HG03342 (cell line): ENCODE results near the gene MYO15B.
"Not testable (repeated sequence)": the region's sequence is repeated elsewhere in the genome, so short reads cannot be mapped to it uniquely, and the experiment has no call there.

ENCODE experiments used
- ATAC-seq: cut with Tn5 transposase; IDR thresholded peaks from one replicate; pipeline ENCODE4 v1.9.1; 2021; ENCODE audit warnings: mild to moderate bottlenecking, moderate library complexity; ENCODE audit not compliant: unreplicated experiment

Gene MYO15B

DNA sequence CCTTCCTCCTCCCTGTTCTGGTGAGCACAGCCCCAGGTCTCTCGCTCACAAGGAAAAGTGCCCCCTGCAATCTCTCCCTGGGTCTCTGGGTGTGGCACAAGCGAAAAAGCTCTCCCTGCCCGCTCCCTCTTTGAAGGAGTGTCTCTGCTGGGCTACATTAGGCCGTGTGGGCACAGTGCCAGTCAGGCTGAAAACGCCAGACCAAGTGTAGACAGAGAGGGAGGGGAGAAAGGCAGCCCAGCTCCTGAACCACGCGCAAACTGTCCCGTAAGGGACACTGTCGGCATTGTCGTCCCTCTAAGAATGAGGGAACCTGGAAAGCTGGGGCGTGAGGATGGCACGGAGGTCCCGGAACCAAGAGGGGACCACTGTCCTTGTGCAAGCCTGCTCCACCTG is 49.5 kb downstream of the MYO15B start:
- no peak for ATAC-seq

DNA sequence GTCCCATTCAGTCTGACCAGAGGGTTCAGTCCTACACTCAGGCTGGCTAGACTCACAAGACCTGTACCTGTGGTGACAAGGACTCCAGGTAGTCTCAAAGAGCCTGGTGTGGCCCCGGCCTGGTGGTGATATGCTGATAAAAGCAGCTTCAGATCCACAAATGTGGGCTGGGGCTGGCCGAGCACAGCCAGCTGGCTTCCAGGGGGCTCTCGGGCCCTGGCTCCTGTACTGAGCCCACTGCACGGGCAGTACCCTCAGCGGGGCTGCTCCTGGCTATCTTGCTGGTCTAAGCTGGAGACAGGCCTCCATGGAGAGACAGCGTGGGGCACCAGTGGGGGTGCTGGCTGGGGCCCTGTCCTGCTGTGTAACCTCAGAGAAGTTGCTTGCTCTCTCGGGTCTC is 50.0 kb downstream of the MYO15B start:
- no peak for ATAC-seq

- not testable (repeated sequence) for ATAC-seq
Observed at GRCh38 chr17:75638039-75638438, 50.4 kb downstream of the MYO15B start.

DNA sequence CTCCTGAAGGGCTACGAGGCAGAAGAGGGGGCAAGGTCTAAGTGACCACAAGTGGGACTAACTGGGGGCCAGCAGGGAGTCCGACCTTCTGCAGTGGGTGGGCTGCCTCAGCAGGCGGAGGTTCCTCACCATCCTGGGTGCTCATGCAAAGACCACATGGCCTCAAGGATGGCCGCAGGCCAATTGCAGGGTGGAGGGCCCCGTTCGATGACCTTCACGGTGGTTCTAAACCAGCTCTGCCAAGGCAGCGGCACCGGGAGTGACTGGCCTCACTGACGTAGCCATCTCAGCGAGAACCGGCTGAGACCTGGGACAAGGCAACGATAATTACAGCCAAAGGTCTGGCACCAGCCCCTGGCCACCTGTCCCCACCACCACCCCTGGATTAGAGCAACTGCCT is 51.3 kb downstream of the MYO15B start:
- ATAC-seq, result no peak

GRCh38 chr17:75639327-75639726 is 51.7 kb downstream of the MYO15B start:
- no peak for ATAC-seq

GRCh38 chr17:75639771-75640555 is 52.4 kb downstream of the MYO15B start:
- ATAC-seq, result no peak

DNA sequence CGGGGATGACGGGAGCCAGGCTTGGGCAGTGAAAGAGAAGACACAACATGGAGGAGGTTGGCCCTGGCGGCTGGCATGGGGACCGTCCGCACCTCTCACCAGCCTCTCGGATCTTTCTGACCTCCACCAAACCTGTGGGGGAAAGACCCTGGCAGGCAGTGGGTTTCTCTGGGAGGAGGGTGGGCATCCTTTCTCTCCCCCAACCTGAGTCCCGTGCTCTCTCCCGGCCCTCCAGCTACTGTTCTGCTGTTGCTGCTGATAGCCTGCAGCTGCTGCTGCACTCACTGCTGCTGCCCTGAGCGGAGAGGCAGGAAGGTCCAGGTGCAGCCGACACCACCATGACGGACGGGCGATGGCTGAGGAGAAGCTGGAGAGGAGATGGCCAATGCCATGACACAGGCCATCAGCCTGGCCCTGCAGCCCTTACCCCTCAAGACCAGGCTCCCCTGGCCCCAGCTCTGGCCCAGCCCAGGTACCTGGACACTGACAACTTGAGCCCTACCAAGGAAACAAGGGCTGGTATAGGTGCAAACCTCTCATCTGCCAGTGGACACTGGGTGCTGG is 53.0 kb downstream of the MYO15B start:
- no peak for ATAC-seq

DNA sequence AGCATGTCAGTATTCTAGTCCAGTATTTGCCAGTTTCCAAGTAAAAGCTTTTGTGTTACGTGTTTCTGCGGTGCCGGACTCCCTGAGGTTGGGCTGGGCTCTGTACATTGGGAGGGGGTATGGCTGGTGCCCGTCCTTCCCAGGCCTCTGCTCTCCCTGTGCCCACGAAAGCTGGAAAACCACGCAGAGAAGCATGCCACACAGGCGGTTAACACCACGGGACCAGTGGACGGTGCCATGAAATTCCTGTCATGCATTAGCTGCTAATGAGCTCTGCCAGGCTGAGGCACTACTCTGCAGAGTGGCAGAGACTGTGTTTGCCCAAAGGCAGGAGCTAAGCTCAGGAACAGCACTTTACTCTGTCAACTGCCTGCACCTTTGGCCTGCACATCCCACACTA is 53.7 kb downstream of the MYO15B start:
- no peak for ATAC-seq

DNA sequence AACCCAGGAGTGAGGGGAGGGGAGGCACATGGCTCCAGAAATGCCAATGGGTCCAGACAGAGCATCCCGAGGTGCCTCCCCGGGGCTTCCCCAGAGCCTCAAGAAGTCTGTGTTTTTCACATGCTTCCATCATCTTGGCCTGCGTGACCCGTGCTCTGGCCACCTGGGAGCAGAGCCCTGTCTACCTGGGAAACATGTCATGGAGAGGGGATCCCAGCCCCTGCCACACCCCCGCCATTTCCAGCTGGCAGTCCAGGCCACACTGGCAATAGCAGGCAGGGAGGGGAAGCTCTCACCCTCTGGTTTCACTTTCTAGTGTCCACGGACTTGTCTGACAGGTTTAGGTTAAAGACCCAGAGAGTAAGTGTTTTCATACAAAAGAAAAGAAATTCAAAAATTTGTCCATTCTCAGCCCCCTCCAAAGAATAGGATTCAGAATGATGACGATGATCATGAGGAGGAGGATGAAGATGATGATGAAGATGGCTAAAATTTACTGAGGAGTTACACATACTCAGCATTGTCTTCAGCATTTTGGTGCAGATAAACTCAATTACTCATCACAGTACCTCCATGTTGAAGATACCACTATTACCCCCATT is 54.7 kb downstream of the MYO15B start:
- no peak for ATAC-seq

DNA sequence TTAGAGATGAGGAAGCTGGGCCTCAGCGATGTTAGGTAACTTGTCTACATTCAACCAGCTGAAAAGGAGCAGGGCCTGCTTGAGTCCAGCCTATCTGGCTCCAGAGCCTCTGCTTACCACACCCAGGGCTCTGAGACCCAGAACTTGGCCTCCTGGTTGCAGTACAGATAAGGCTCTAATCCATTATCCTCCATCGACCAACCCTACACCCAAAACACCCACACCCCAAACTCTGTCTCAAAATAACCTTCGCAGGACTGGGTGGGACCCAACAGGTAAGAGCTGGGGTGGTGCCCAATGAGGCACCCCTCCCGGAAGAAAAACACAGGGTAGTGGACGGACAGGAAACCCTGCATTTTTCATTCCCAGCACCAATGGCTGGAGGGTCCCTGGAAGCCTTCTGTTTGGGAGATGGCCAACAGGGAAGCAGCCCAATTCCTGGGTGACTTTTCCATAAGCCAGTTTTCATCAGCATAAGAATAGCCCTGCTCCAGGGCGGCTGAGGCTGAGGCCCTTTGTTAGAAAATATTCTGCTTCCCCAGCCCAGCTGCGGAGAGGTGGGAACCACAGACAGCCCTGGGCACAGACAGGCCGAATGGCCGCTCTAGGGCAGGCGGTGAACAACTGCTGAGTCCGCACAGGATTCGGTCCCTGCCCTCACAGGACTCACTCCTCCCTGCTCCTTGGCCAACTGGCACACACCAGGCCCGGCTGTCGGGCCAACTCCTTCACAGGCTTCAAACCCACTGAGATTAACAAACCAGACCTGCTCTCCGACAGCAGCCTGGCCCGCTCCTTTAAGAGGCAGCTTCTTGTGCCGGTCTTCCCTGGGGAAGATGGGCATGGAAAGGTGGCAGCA is 55.4 kb downstream of the MYO15B start:
- no peak for ATAC-seq

GRCh38 chr17:75643643-75644017 is 56.0 kb downstream of the MYO15B start:
- no peak for ATAC-seq

- ATAC-seq, result no peak
Observed at GRCh38 chr17:75645501-75645888, 57.9 kb downstream of the MYO15B start.

DNA sequence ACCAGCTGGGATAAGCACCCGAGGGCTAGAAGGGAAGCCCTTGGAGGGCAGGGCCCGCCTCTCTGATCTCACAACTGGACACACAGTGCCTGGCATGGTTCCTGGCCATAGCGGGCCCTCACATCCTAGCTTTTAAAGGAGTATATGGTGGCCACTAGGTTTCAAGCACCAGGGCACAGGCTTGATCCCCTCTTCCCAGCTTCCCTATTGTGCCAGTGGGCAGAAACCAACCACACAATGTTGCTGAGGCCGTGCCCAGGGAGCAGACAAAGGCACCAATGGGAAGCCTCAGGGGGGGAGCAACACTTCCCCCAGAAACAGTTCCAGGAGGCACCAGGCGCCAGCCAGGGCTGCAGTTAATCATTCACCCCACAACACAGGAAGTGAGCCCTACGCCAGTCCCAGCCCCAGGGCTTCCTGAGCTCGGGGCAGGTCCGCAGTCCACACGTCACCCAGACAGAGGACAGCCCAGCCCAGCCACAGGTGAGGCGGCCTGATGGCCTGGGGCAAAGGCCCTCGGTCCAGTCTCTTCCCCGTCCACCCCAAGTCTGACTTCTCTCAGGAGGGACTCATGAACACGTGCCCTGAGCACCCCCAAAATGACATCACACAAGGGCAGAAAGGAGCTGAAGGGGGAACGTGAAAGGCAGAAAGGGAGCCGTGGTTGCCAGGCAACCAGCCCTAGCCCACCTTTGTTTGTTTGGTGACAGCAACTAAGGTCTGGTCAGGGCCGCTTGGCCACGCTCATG is 58.5 kb downstream of the MYO15B start:
- peak; percentile 72 for ATAC-seq

DNA sequence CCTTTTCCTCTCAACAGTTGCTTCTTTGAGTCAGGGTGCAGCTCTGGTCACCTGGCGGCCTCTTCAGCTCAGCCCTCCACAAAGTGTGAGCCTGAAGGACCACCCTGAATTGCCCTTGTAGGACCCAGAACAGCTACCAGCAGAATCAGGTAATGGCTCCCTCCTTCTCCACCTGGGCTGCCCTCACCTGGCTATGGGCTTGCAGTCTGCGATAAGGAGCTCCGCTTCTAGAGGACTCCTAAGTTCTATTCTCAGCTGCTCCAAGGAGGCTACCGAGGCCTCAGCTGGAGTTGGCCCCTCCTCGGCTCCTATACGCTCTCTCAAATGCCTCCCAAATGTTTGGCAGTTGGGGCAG is 59.0 kb downstream of the MYO15B start:
- no peak for ATAC-seq

DNA sequence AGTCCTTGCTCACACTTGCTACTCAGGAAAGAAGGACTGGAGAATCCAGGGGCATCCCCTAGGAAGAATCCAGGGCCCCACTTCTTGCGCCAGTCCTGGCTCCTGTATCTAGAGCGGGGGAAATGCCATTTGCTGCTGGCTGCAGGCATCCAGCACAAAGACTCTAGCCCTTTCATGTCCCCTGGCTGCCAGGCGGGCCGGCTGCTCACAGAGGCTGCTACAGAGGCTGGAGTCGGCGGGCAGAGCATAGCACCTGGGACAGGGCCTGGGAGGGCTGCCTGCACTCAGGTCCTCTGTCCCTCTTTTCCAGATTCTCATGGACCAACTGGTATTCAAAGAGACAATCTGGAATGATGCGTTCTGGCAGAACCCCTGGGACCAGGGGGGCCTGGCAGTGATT is 59.5 kb downstream of the MYO15B start:
- ATAC-seq, result no peak

DNA sequence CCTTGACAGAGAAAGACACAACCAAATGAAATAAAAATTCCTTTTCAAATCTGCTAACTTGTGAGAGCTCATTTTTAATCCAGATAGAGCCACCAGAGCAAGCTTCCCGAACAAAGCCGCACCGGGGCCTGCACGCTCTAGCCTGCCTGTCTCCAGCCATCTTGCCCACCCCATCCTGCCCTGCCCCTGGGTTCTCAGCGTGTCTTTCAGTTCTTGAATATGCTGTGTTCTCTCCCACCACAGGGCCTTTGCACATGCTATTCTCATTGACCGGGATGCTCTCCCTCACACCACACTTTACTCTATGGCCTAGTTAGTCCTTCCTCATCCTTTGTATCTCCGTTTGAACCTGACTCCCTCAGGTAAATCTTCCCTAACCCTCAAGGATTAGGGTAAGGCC is 60.3 kb downstream of the MYO15B start:
- no peak for ATAC-seq

GRCh38 chr17:75649687-75650086 is 62.1 kb downstream of the MYO15B start:
- no peak for ATAC-seq

DNA sequence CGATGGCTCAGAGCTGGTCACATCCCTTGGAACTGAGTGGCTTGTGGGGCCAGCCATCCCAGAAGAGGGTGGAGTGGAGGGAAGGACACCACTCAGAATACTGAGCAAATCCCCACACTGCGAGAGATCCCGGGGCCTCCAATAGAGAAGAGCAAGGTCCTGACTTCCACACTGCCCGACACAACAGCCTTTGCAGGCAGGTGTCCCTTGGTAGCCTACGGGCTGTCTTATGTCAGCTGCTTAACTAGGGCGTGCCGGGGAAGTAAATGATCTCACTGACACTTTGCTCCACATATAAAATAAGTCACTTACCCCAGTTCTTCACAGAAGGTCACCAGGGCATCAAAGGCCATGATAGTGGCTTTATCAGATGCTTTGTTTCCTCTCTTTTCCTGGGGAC is 63.3 kb downstream of the MYO15B start:
- ATAC-seq, result no peak

- no peak for ATAC-seq
Observed at GRCh38 chr17:75652341-75652740, 64.7 kb downstream of the MYO15B start.

- no peak for ATAC-seq
Observed at GRCh38 chr17:75652934-75653549, 65.4 kb downstream of the MYO15B start.

- no peak for ATAC-seq
Observed at GRCh38 chr17:75654176-75654575, 66.6 kb downstream of the MYO15B start.
